Measurements from ENCODE around the gene SPTBN4. TPM values are rescaled to one million over a fixed set of nuclear protein-coding genes. Genes with fewer than 3 reads are reported as not detected.

The SPTBN4 gene
- polyA plus RNA-seq, 1 donor from 2014 or later = 12.7 TPM

DNA sequence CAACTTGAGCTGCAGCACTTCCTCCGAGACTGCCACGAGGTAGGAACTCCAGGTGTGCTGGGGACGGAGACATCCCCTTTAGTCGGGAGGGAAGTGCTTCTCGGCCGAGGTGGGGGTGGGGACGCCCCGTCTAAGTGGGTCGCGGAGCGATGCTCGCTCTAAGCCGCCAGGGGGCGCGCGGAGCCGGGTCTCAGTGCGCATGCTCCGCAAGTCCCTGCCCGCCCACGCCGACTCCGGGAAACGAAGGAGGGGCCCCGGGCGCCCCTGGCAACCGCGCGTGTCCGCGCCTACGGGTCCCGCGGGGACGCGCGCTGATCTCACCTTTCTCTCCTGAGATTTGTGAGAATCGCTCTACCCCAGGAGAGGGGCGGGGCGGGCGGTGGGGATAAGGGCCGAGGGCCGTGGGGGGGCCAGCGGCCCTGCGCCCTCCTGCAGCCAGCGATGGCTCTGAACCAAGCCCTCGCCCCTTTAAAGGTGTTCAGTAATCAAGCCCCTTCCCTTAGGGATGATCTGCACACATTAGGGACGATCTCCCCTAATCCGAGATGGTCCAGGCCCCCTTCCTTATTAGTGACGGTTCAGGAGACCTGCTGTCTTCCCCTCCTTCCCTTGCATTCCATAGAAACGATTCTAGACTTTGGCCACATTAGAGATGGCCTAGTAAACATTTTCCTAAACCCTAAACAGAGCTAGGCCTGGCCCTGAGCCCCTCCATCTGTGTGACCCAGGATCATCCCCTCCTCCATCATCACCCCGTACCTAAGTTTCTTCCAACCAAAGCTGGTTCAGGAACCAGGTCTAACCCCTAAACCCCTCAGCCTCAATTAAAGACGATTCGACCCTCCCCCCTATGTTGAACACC is 62.5 kb downstream of the SPTBN4 start:
- no peak overlapping the region for H3K4me2 ChIP-seq (ENCODE audit: low read length)
- H3K79me2 ChIP-seq (replicated peaks; ENCODE audit: insufficient read depth, low read length) = no peaks in the 10 kb centered on the region
- no peaks in the 10 kb centered on the region for H3F3A ChIP-seq (ENCODE audit: insufficient read depth, low read length, poor library complexity, severe bottlenecking)
- H2AFZ ChIP-seq (ENCODE audit: low read depth, low read length) = peak overlapping the region; percentile 25
- peak overlapping the region; percentile 56 for H3K9ac ChIP-seq (ENCODE audit: low read length)
- no peaks in the 10 kb centered on the region for H4K20me1 ChIP-seq (ENCODE audit: insufficient read depth)
- peak overlapping the region; percentile 62 for H3K4me3 ChIP-seq (ENCODE audit: low read length)
- no peaks in the 10 kb centered on the region for H3K9me2 ChIP-seq (ENCODE audit: insufficient read depth, low read length)
- H3K9me3 ChIP-seq (ENCODE audit: low read length) = no peaks in the 10 kb centered on the region
- H3K27ac ChIP-seq (ENCODE audit: low read length) = no peak overlapping the region
- TF ChIP-seq POLR2AphosphoS5 (IDR thresholded peaks at IDR 0.05) (peak; percentile 51), SMC3 (conservative IDR thresholded peaks at IDR 0.05; ENCODE audit: poor library complexity) (peak; percentile 91), MXI1 (conservative IDR thresholded peaks at IDR 0.05; ENCODE audit: poor library complexity, severe bottlenecking) (peak; percentile 64), EP300 (conservative IDR thresholded peaks at IDR 0.05; ENCODE audit: poor library complexity, severe bottlenecking) (peak; percentile 21), EZH2 (IDR thresholded peaks at IDR 0.05; ENCODE audit: borderline replicate concordance, insufficient read depth, low read length, poor library complexity, severe bottlenecking) (no peak), TAF1 (IDR thresholded peaks at IDR 0.05; ENCODE audit: low read depth) (no peak), RAD21 (conservative IDR thresholded peaks at IDR 0.05) (peak; percentile 70)
- TF ChIP-seq, protein P1, sequence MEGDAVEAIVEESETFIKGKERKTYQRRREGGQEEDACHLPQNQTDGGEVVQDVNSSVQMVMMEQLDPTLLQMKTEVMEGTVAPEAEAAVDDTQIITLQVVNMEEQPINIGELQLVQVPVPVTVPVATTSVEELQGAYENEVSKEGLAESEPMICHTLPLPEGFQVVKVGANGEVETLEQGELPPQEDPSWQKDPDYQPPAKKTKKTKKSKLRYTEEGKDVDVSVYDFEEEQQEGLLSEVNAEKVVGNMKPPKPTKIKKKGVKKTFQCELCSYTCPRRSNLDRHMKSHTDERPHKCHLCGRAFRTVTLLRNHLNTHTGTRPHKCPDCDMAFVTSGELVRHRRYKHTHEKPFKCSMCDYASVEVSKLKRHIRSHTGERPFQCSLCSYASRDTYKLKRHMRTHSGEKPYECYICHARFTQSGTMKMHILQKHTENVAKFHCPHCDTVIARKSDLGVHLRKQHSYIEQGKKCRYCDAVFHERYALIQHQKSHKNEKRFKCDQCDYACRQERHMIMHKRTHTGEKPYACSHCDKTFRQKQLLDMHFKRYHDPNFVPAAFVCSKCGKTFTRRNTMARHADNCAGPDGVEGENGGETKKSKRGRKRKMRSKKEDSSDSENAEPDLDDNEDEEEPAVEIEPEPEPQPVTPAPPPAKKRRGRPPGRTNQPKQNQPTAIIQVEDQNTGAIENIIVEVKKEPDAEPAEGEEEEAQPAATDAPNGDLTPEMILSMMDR (IDR thresholded peaks at IDR 0.05; ENCODE audit: poor library complexity, severe bottlenecking) = peak; percentile 97
- TF ChIP-seq, protein P2, sequence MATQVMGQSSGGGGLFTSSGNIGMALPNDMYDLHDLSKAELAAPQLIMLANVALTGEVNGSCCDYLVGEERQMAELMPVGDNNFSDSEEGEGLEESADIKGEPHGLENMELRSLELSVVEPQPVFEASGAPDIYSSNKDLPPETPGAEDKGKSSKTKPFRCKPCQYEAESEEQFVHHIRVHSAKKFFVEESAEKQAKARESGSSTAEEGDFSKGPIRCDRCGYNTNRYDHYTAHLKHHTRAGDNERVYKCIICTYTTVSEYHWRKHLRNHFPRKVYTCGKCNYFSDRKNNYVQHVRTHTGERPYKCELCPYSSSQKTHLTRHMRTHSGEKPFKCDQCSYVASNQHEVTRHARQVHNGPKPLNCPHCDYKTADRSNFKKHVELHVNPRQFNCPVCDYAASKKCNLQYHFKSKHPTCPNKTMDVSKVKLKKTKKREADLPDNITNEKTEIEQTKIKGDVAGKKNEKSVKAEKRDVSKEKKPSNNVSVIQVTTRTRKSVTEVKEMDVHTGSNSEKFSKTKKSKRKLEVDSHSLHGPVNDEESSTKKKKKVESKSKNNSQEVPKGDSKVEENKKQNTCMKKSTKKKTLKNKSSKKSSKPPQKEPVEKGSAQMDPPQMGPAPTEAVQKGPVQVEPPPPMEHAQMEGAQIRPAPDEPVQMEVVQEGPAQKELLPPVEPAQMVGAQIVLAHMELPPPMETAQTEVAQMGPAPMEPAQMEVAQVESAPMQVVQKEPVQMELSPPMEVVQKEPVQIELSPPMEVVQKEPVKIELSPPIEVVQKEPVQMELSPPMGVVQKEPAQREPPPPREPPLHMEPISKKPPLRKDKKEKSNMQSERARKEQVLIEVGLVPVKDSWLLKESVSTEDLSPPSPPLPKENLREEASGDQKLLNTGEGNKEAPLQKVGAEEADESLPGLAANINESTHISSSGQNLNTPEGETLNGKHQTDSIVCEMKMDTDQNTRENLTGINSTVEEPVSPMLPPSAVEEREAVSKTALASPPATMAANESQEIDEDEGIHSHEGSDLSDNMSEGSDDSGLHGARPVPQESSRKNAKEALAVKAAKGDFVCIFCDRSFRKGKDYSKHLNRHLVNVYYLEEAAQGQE (IDR thresholded peaks at IDR 0.05; ENCODE audit: borderline replicate concordance) = no peak
- H3K27me3 ChIP-seq (ENCODE audit: insufficient read depth, low read depth, low read length) = peaks cover 21% of the 10 kb centered on the region
- H3K36me3 ChIP-seq (ENCODE audit: insufficient read depth, low read length) = no peaks in the 10 kb centered on the region

DNA sequence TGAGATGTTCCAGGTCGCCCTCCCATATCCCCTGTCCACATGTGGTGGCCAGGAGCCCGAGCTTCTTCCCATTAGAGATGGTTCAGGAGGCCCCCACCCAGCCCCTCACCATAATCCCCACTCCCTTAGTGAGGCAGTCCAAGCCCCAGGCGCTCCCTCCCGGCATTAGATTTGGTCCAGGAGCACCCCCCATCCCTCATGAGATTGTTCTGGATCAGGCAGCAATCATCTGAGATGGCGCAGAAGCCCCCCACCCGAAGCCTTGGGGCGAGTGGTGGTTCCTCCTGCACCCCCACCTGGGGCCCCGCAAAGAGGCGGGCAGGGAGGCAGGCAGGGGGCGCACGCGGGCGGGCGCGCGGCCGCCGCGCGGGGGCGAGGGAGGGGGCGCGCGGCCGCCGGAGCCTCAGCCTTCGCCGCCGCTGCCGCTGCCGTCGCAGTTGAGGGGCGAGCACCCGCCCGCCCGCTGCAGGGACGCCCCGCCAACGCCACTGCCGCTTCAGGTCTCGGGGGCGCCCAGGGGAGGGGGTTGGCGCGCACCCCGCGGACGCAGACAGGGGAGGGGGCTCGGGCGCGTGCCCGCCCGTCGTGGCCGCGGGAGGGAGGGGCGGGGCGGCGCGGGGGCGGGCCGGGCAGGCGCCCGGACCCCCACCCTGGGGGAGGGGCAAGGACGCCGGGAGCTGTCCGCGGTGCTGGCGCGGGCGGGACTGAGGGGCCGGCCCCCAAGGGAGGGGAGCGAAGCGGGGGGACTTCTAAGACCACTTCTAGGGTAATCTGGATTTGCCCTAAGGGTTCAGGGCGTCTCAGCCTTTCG is 63.5 kb downstream of the SPTBN4 start:
- Histone ChIP-seq H2AFZ (ENCODE audit: low read depth, low read length) (peak overlapping the region; percentile 25), H3K9me3 (ENCODE audit: low read length) (no peaks in the 10 kb centered on the region), H4K20me1 (ENCODE audit: insufficient read depth) (no peaks in the 10 kb centered on the region), H3K27ac (ENCODE audit: low read length) (no peak overlapping the region), H3K79me2 (replicated peaks; ENCODE audit: insufficient read depth, low read length) (no peaks in the 10 kb centered on the region), H3K9me2 (ENCODE audit: insufficient read depth, low read length) (no peaks in the 10 kb centered on the region), H3K4me3 (ENCODE audit: low read length) (peak overlapping the region; percentile 62), H3K9ac (ENCODE audit: low read length) (peak overlapping the region; percentile 56), H3K4me2 (ENCODE audit: low read length) (no peak overlapping the region), H3F3A (ENCODE audit: insufficient read depth, low read length, poor library complexity, severe bottlenecking) (no peaks in the 10 kb centered on the region), H3K27me3 (ENCODE audit: insufficient read depth, low read depth, low read length) (peaks cover 21% of the 10 kb centered on the region), H3K36me3 (ENCODE audit: insufficient read depth, low read length) (no peaks in the 10 kb centered on the region)
- TF ChIP-seq, protein P1 (IDR thresholded peaks at IDR 0.05; ENCODE audit: poor library complexity, severe bottlenecking) = peak; percentile 52
- TF ChIP-seq SMC3 (conservative IDR thresholded peaks at IDR 0.05; ENCODE audit: poor library complexity) = no peak
- TF ChIP-seq, protein P2 (IDR thresholded peaks at IDR 0.05; ENCODE audit: borderline replicate concordance) = peak; percentile 42

Data from neural cell (in vitro differentiated cells).